GM21529 (cell line): Measurements from ENCODE around the gene DPP10.

Source experiments
- ATAC-seq: cut with Tn5 transposase; IDR thresholded peaks from one replicate; pipeline ENCODE4 v1.9.1; 2021; ENCODE audit not compliant: unreplicated experiment

The DPP10 gene

GRCh38 chr2:115201386-115201785, 758.9 kb downstream of the DPP10 start:
- no peak for ATAC-seq

- ATAC-seq: no peak
Measured at GRCh38 chr2:115208493-115209164, 766.2 kb downstream of the DPP10 start.

DNA sequence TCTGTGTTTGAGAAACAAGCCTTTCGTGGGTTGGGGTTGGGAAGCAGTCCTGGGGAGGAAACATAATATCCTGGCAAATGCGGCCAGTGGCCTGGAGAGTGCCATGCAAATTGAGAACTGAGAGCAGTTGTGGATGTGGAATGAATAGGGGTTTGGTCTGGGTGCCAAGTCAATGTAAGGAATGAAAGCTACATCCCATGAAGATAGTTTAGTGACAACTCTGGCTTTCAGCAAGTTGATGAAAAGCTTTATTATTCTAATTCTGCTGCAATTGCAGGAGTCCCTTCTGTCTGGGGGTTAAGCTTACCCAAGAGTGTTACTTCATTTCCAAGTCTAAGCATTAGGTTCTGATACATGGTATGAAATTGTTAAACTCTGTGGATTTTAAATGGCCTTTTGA, 771.6 kb downstream of the DPP10 start:
- ATAC-seq: no peak

DNA sequence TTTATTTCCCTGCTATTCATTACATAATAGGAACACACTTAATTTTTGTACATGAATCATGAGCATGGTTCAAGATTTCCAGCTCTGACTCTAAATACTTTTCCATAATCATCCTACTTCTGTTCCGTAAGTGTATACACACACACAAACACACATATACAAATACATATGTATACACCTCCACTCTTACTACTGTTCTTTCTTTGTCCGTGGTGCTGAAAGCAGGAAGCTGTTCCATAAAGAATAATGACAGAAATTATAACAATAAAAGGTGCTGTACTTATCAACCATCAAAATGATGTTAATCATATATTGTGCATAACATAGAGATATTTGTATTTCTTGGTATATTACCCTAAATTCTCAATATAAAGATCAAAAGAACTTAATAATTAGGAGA, 776.9 kb downstream of the DPP10 start:
- no peak for ATAC-seq

- ATAC-seq: no peak
Measured at GRCh38 chr2:115234186-115234585, 791.7 kb downstream of the DPP10 start.

- ATAC-seq: no peak
Measured at GRCh38 chr2:115234737-115235136, 792.3 kb downstream of the DPP10 start.

GRCh38 chr2:115248066-115248465, 805.6 kb downstream of the DPP10 start:
- no peak for ATAC-seq

DNA sequence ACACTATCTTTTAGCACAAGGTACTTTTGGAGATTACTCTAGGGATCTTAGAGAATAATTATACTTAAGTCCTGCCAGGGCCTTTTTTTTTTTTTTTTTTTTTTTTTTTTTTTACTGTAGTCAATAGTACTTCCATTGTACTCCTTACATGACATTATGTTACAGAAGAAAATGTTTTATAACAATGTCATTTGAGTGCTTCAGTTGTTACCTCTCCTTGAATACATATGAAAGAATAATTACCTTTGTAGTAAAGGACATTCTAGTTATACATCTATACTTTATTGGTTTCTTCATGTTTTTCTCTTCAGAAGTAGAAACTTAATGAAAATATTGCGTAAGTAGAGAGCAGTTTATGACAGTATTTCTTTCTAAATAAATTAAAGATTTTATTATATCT, 834.9 kb downstream of the DPP10 start:
- ATAC-seq: no peak

DNA sequence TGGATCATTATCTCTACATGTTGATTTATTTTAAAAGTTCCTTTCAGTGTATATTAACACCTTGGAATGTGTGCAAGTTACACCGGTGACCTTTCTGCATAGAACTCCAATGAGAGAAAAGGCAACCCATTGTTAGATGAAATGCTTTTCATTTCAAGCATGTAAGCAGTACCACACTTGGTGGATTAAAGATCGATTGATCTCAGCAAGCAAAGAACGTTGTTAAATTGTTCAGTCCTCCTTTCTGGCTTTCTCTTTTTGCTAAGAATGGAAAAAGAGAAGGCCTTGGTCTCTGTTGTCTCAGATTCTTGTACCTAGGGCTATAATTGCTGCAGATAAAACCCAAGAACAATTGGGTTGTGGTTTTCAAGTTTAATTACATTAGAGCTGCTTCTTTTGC, 843.0 kb downstream of the DPP10 start:
- no peak for ATAC-seq

- ATAC-seq: no peak
Measured at GRCh38 chr2:115290478-115290877, 848.0 kb downstream of the DPP10 start.

GRCh38 chr2:115292742-115293141, 850.3 kb downstream of the DPP10 start:
- ATAC-seq: no peak

DNA sequence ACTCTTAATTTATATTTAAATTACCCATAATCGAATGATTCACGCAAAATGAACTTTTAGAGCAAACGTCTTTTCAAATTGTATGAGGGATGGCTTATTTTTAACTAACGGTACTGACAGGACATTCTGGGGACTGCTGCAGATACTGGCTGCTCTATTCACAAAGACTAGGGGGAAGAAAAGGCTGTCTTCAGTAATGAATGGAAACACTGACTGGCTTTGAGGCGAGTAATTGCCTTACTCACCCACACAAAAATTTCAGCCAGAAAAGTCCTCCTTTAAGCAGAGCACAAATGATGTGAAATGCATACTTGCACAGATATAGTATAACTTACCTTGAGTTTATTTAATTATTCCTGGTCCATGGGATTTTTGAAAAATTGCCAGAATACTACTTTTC, 852.6 kb downstream of the DPP10 start:
- no peak for ATAC-seq

DNA sequence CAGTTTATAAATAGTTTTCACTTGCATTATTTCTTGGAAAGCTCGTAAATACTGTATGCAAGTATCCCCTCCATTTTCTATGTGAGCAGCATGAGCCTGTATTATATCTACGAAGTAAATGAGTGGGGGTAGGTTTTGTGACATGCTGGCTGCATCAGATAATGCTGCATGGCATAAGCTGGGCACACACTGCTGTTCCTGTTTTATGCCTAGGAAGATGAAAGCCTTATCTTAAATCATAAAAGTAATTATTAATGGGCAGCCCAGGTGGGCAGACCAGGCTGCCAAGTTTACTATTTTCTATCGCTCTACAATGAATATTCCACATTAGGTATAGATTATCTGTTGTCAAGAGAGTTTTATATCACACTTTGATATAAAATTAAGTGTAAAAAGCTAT, 854.6 kb downstream of the DPP10 start:
- no peak for ATAC-seq

GRCh38 chr2:115299199-115299598, 856.8 kb downstream of the DPP10 start:
- no peak for ATAC-seq

- ATAC-seq: no peak
Measured at GRCh38 chr2:115305712-115306111, 863.3 kb downstream of the DPP10 start.

DNA sequence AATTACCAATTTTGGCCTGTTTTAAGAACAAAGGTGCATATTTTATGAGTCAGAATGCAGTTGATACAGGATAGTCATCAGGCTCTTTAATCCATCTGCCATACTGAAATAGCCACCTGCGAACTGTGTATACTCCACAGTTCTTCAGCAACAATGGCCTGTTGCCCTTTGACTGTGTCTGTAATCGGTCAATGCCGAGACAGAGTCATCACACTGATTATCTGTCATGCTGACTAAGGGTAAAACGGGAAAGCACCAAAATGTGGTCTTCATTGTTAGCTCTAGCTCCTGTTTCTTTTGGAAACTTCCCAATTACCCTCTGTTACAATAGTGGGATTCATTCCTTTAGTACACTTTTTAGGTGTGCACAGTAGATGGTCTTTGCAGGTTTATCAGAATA, 871.7 kb downstream of the DPP10 start:
- no peak for ATAC-seq

- no peak for ATAC-seq
Measured at GRCh38 chr2:115327061-115327460, 884.6 kb downstream of the DPP10 start.

DNA sequence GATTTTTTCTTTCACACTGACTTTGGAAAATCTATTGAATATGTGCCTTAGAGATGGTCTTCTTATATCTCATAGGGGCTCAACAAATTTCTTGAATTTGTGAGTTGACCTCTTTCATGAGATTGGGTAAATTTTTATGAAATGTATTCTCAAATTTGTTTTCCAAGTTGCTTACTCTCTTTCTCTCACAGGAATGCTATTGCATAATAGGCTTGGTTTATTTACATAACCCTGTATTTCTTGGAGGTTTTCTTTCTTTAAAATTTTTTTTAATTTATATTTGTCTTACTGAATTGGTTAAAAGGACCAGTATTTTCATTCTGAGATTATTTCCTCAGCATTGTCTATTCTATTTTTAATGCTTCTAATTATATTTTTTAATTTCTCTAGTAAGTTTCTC, 917.1 kb downstream of the DPP10 start:
- no peak for ATAC-seq

GRCh38 chr2:115364093-115364492, 921.7 kb downstream of the DPP10 start:
- ATAC-seq: no peak

DNA sequence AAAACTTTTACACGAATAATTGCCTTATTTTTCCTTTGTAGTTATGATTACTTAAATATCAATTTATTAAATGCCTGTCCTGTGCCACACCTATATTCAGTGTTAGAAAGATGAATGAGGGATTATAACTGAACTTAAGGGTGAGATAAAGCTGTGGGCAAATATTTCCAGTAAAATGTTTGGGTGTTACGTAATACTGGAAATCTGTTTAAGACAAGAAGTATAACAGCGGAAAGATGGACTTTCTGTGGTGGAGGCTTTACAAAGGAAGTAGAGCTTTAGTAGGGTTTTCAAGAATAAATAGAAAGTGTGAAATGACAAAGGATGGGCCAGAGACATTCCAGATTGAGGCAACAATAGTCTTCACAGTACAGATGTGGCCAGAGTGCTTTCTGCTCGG, 927.0 kb downstream of the DPP10 start:
- no peak for ATAC-seq

DNA sequence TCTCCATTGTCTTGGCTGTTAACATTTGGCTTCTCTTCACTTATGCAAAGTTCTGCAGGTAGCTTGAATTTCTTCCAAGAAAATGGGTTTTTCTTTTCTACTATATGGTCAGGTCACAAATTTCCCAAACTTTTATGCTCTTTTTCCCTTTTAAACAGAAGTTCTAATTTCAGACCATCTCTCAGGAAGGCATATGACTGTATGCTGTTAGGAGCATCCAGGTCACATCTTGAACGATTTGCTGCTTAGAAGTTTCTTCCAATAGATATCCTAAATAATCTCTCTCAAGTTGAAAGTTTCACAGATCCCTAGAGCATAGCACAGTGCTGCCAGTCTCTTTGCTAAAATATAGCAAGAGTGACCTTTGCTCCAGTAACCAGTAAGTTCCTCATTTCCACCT, 932.5 kb downstream of the DPP10 start:
- ATAC-seq: no peak

- ATAC-seq: no peak
Measured at GRCh38 chr2:115384399-115384798, 942.0 kb downstream of the DPP10 start.

DNA sequence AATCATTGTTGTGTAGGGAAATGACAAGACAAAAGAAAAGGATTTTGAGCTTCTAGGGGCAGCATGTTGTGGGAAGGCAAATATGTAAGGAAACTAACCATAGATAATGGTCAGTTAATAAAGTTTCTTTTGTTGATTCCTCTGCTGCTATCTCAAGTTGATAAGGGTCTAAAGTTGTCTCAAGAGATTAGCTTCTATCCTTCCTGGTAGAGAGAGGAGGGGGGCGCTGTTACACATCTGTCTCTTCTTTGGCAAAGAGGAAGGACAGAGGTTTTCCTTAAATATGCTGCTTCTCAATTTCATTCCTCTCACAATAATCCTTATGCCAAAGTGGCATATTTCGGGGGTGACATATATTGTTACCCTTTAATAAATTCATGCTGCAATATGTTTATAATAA, 944.0 kb downstream of the DPP10 start:
- no peak for ATAC-seq
